GM19324 (cell line): Measurements from ENCODE around the gene DPP10.

Experiments
- ATAC-seq: cut with Tn5 transposase; IDR thresholded peaks from one replicate; pipeline ENCODE4 v1.9.1; 2021; ENCODE audit warnings: mild to moderate bottlenecking, moderate library complexity; ENCODE audit not compliant: unreplicated experiment, low FRiP score

DPP10 gene

GRCh38 chr2:114787486-114787885 lies 345.0 kb downstream of the DPP10 start:
- ATAC-seq, result no peak

- no peak for ATAC-seq
Observed at GRCh38 chr2:114789989-114790388, 347.5 kb downstream of the DPP10 start.

- ATAC-seq, result no peak
Observed at GRCh38 chr2:114797540-114797939, 355.1 kb downstream of the DPP10 start.

- no peak for ATAC-seq
Observed at GRCh38 chr2:114797942-114798341, 355.5 kb downstream of the DPP10 start.

- no peak for ATAC-seq
Observed at GRCh38 chr2:114800371-114800770, 357.9 kb downstream of the DPP10 start.

- no peak for ATAC-seq
Observed at GRCh38 chr2:114805195-114805594, 362.8 kb downstream of the DPP10 start.

GRCh38 chr2:114810092-114810491 lies 367.7 kb downstream of the DPP10 start:
- ATAC-seq, result no peak

- ATAC-seq, result no peak
Observed at GRCh38 chr2:114812261-114812660, 369.8 kb downstream of the DPP10 start.

- no peak for ATAC-seq
Observed at GRCh38 chr2:114814355-114814754, 371.9 kb downstream of the DPP10 start.

- ATAC-seq, result no peak
Observed at GRCh38 chr2:114821055-114821454, 378.6 kb downstream of the DPP10 start.

GRCh38 chr2:114843963-114844362 lies 401.5 kb downstream of the DPP10 start:
- ATAC-seq, result no peak

GRCh38 chr2:114857196-114857595 lies 414.8 kb downstream of the DPP10 start:
- no peak for ATAC-seq

GRCh38 chr2:114859726-114860510 lies 417.5 kb downstream of the DPP10 start:
- no peak for ATAC-seq

GRCh38 chr2:114862243-114862642 lies 419.8 kb downstream of the DPP10 start:
- no peak for ATAC-seq

- no peak for ATAC-seq
Observed at GRCh38 chr2:114864901-114865300, 422.5 kb downstream of the DPP10 start.

- ATAC-seq, result no peak
Observed at GRCh38 chr2:114880046-114880445, 437.6 kb downstream of the DPP10 start.

- no peak for ATAC-seq
Observed at GRCh38 chr2:114919985-114920384, 477.5 kb downstream of the DPP10 start.

GRCh38 chr2:114922076-114922475 lies 479.6 kb downstream of the DPP10 start:
- no peak for ATAC-seq

- ATAC-seq, result no peak
Observed at GRCh38 chr2:114925296-114926255, 483.1 kb downstream of the DPP10 start.

- ATAC-seq, result no peak
Observed at GRCh38 chr2:114926303-114926702, 483.9 kb downstream of the DPP10 start.

- ATAC-seq, result no peak
Observed at GRCh38 chr2:114929225-114929624, 486.8 kb downstream of the DPP10 start.
